ENCODE data around the gene GABRG3. TPM values are rescaled to one million over a fixed set of nuclear protein-coding genes. Genes with fewer than 3 reads are reported as not detected.

Gene GABRG3
- total and polyA plus RNA-seq, 12 donors: 0.08 to 1.1 (median 0.44) TPM; not detected in 5

DNA sequence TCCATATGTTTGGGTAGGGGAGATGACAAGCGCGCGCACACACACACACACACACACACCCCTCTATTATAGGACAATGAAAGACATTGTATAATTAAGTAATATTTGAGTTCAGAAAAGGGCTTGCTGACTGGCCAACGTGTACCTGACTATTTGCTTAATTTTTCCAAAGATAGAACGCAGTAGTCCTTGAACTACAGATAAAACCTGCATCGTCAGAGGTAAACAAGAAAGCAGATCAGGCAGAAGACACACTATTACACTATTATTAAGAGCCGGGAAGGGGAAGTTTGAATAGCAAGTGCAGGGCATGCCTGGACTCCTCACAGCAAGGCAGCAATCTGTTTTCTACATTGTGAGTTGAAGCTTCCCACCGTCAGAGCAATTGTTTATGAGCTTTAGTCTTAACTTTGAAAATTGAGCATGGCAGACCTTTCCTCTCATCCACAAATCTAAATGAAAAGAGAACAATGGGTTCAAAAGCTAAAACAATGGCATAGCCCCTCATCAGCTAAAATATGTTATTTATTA lies 427.7 kb downstream of the GABRG3 start:
- 56 to 66% (median 65%) methylated on average over 8 of the region's 8 CpGs for WGBS, 4 donors
- Histone ChIP-seq H3K27me3 (no peaks in the 10 kb centered on the region), H3K4me3 (no peak overlapping the region), H3K36me3 (replicated peaks in 1 of 2) (no peaks in the 10 kb centered on the region), H3K9me3 (replicated peaks in 1 of 3) (no peaks in the 10 kb centered on the region), H3K4me1 (replicated peaks in 1 of 2) (no peaks in the 10 kb centered on the region), H3K27ac (no peak overlapping the region)
- intact Hi-C loops (cut with DNase I): loop anchor here in 1 of 2 donors (10.0 kb wide), 2 partner anchors 46 to 274 kb away; no protein-coding TSS in a partner anchor
- TF ChIP-seq CTCF (IDR thresholded peaks at IDR 0.05) (no peak), POLR2A (IDR thresholded peaks at IDR 0.05) (no peak)
- DNase-seq: no peak

GRCh38 chr15:27399241-27399640 lies 428.3 kb downstream of the GABRG3 start:
- H3K27me3 ChIP-seq: no peaks in the 10 kb centered on the region
- H3K4me3 ChIP-seq: no peak overlapping the region
- TF ChIP-seq CTCF (IDR thresholded peaks at IDR 0.05): no peak
- TF ChIP-seq POLR2A (IDR thresholded peaks at IDR 0.05): no peak
- H3K9me3 ChIP-seq (replicated peaks in 1 of 3): no peaks in the 10 kb centered on the region
- no peak overlapping the region for H3K27ac ChIP-seq
- DNase-seq: no peak
- intact Hi-C loops (cut with DNase I): loop anchor here in 1 of 2 donors (10.0 kb wide), 2 partner anchors 46 to 274 kb away; no protein-coding TSS in a partner anchor
- no peaks in the 10 kb centered on the region for H3K4me1 ChIP-seq (replicated peaks in 1 of 2)
- 73 to 82% (median 77%) methylated on average over 6 of the region's 6 CpGs for WGBS, 4 donors
- no peaks in the 10 kb centered on the region for H3K36me3 ChIP-seq (replicated peaks in 1 of 2)

- DNase-seq: no peak
- 69 to 86% (median 75%) methylated on average over 5 of the region's 5 CpGs for WGBS, 4 donors
- TF ChIP-seq CTCF (IDR thresholded peaks at IDR 0.05): no peak
- TF ChIP-seq POLR2A (IDR thresholded peaks at IDR 0.05): no peak
- H3K27ac ChIP-seq: no peak overlapping the region
- no peak overlapping the region for H3K4me3 ChIP-seq
- no peaks in the 10 kb centered on the region for H3K4me1 ChIP-seq (replicated peaks in 1 of 2)
- no peaks in the 10 kb centered on the region for H3K36me3 ChIP-seq (replicated peaks in 1 of 2)
- no peaks in the 10 kb centered on the region for H3K27me3 ChIP-seq
- H3K9me3 ChIP-seq (replicated peaks in 1 of 3): no peaks in the 10 kb centered on the region
- intact Hi-C loops (cut with DNase I): no loop called here
These were observed 430.5 kb downstream of the GABRG3 start for GRCh38 chr15:27401471-27401870.

- Histone ChIP-seq H3K27ac (no peak overlapping the region), H3K4me3 (no peak overlapping the region), H3K9me3 (replicated peaks in 1 of 3) (no peaks in the 10 kb centered on the region), H3K36me3 (replicated peaks in 1 of 2) (no peaks in the 10 kb centered on the region), H3K4me1 (replicated peaks in 1 of 2) (no peaks in the 10 kb centered on the region), H3K27me3 (no peaks in the 10 kb centered on the region)
- no peak for DNase-seq
- TF ChIP-seq POLR2A (IDR thresholded peaks at IDR 0.05): no peak
- no peak for TF ChIP-seq CTCF (IDR thresholded peaks at IDR 0.05)
- intact Hi-C loops (cut with DNase I): no loop called here
- WGBS, 4 donors: 83 to 90% (median 84%) methylated on average over 5 of the region's 5 CpGs
These were observed 437.4 kb downstream of the GABRG3 start for GRCh38 chr15:27408428-27408827.

Measured in adrenal gland (tissue), 12 donors.